Keratinocyte (primary cell): ENCODE data around the gene ROBO4. TPM values are rescaled to one million over a fixed set of nuclear protein-coding genes. Genes with fewer than 3 reads are reported as not detected.

Experiments
- DNase-seq: peaks from one replicate; pipeline ENCODE4 v3.0.0-alpha.2; 2011; ENCODE audit warnings: low read depth, missing footprints, low spot score
- FAIRE-seq: peaks from 2 replicates; lab custom pipeline; 2011; peaks lifted over from hg19 to GRCh38; lab: Jason Lieb, UNC
- H2AFZ ChIP-seq: 2 replicates; pipeline ENCODE4 v1.6.0; 2012; ENCODE audit warnings: low read length, control low read depth, inconsistent platforms; ENCODE audit not compliant: control insufficient read depth
- H3K27ac ChIP-seq: 2 replicates; pipeline ENCODE4 v1.5.1; 2011; ENCODE audit warnings: low read length; ENCODE audit not compliant: control insufficient read depth, insufficient read depth
- H3K27me3 ChIP-seq: 3 replicates; pipeline ENCODE4 v1.6.0; 2011; ENCODE audit warnings: low read length; ENCODE audit not compliant: control insufficient read depth, insufficient read depth; ENCODE audit errors: extremely low read depth
- H3K36me3 ChIP-seq, 2 experiments: 2 replicates in 1 of 2; 3 replicates in 1 of 2; pipeline ENCODE4 v1.5.1; 2011; ENCODE audit warnings: low read length in 2 of 2, mild to moderate bottlenecking in 1 of 2; ENCODE audit not compliant: control insufficient read depth in 2 of 2, insufficient read depth in 2 of 2; ENCODE audit errors: extremely low read depth in 1 of 2
- H3K4me1 ChIP-seq: 3 replicates; pipeline ENCODE4 v1.5.1; 2011; ENCODE audit warnings: low read length; ENCODE audit not compliant: control insufficient read depth, insufficient read depth; ENCODE audit errors: extremely low read depth
- H3K4me2 ChIP-seq: 3 replicates; pipeline ENCODE4 v1.6.0; 2011; ENCODE audit warnings: low read depth, low read length; ENCODE audit not compliant: control insufficient read depth, insufficient read depth; ENCODE audit errors: extremely low read depth
- H3K4me3 ChIP-seq, 3 experiments: fragments of 200-600 bp in 1 of 3; sonication (generic) in 1 of 3; 2 replicates in 2 of 3; 3 replicates in 1 of 3; pipeline ENCODE4 v1.5.1; 2011 to 2016; ENCODE audit warnings: low read length in 3 of 3, mild to moderate bottlenecking in 3 of 3, control low read depth in 2 of 3, inconsistent platforms in 1 of 3, low read depth in 1 of 3, mixed read lengths in 1 of 3, mixed run types in 1 of 3, moderate library complexity in 1 of 3; ENCODE audit not compliant: control insufficient read depth in 2 of 3, insufficient read depth in 2 of 3; ENCODE audit errors: extremely low read depth in 1 of 3
- H3K79me2 ChIP-seq: 2 replicates; pipeline ENCODE4 v1.6.0; 2012; ENCODE audit warnings: low read length; ENCODE audit not compliant: control insufficient read depth, insufficient read depth
- H3K9ac ChIP-seq: 3 replicates; pipeline ENCODE4 v1.6.0; 2011; ENCODE audit warnings: low read length; ENCODE audit not compliant: control insufficient read depth, insufficient read depth; ENCODE audit errors: extremely low read depth
- H3K9me1 ChIP-seq: 3 replicates; pipeline ENCODE4 v1.6.0; 2011; ENCODE audit warnings: low read length; ENCODE audit not compliant: control insufficient read depth, insufficient read depth; ENCODE audit errors: extremely low read depth
- H3K9me3 ChIP-seq: 2 replicates; pipeline ENCODE4 v1.5.1; 2012; ENCODE audit warnings: low read depth, low read length; ENCODE audit not compliant: control insufficient read depth
- H4K20me1 ChIP-seq: 3 replicates; pipeline ENCODE4 v1.6.0; 2011; ENCODE audit warnings: low read length; ENCODE audit not compliant: control insufficient read depth, insufficient read depth; ENCODE audit errors: extremely low read depth
- CTCF ChIP-seq, 3 experiments: IDR thresholded peaks in 1 of 3; conservative IDR thresholded peaks in 1 of 3; optimal IDR thresholded peaks in 1 of 3; 2 replicates in 2 of 3; 3 replicates in 1 of 3; pipeline versions ENCODE3 to v1.5.1; 2011; ENCODE audit warnings: low read length in 3 of 3, mild to moderate bottlenecking in 3 of 3, moderate library complexity in 2 of 3, control low read depth in 1 of 3, inconsistent platforms in 1 of 3; ENCODE audit not compliant: insufficient read depth in 2 of 3; ENCODE audit errors: extremely low read depth in 1 of 3
- EZH2 ChIP-seq: IDR thresholded peaks from one replicate; pipeline ENCODE4 v1.6.1; 2012; ENCODE audit warnings: inconsistent platforms, mild to moderate bottlenecking, low read length, moderate library complexity
- dilution Hi-C: fragments of 300-500 bp; cut with MboI; formaldehyde crosslinking; loops from one replicate; pipeline ENCODE4 v1.7.0; 2020; ENCODE audit warnings: low sequenced_read_pairs; ENCODE audit not compliant: extremely low pct_ligation_motif_present
- polyA plus RNA-seq, 5 experiments: library from polyadenylated mRNA; depleted of rRNA in 3 of 5; stranded (reverse) in 3 of 5; stranded (forward) in 1 of 5; unstranded in 1 of 5; fragments of >200 nt; gene quantifications; 1 replicate in 1 of 5; 2 replicates in 3 of 5; 3 replicates in 1 of 5; pipeline versions ENCODE4 v1.2.1 to v1.2.3, GENCODE V29; 2011 to 2012; ENCODE audit warnings: missing spikeins in 2 of 5, low read depth in 1 of 5, low replicate concordance in 1 of 5

Gene ROBO4
- polyA plus RNA-seq, 1 donor (not counting 4 experiments of a cell fraction or from before 2014, with no cell fraction given): 0.94 TPM

- dilution Hi-C loops: no loop called here
- Histone ChIP-seq H3K27me3 (peaks cover 9% of the 10 kb centered on the region), H2AFZ (no peak overlapping the region), H3K36me3 (peaks cover 0 to 1% of the 10 kb centered on the region in 2 experiments), H3K4me1 (peaks cover 15% of the 10 kb centered on the region), H3K9me1 (no peaks in the 10 kb centered on the region), H3K4me3 (no peak overlapping the region), H3K4me2 (no peak overlapping the region), H3K9ac (no peak overlapping the region), H4K20me1 (no peaks in the 10 kb centered on the region), H3K27ac (no peak overlapping the region), H3K79me2 (no peaks in the 10 kb centered on the region), H3K9me3 (no peaks in the 10 kb centered on the region)
- FAIRE-seq (no peak), DNase-seq (no peak)
- TF ChIP-seq CTCF (optimal IDR thresholded peaks at IDR 0.05 in 1 of 3, IDR thresholded peaks at IDR 0.05 in 1 of 3, conservative IDR thresholded peaks at IDR 0.05 in 1 of 3; ENCODE audit: extremely low read depth in 1 of 3, insufficient read depth in 2 of 3, low read length in 3 of 3): no peak
- no peak for TF ChIP-seq EZH2
Measured at GRCh38 chr11:124879493-124880289, 18.0 kb downstream of the ROBO4 start.

- H4K20me1 ChIP-seq: no peaks in the 10 kb centered on the region
- no peak overlapping the region for H2AFZ ChIP-seq
- no peak overlapping the region for H3K4me2 ChIP-seq
- dilution Hi-C loops: no loop called here
- H3K9ac ChIP-seq: no peak overlapping the region
- TF ChIP-seq EZH2 (no peak), CTCF (optimal IDR thresholded peaks at IDR 0.05 in 1 of 3, IDR thresholded peaks at IDR 0.05 in 1 of 3, conservative IDR thresholded peaks at IDR 0.05 in 1 of 3; ENCODE audit: extremely low read depth in 1 of 3, insufficient read depth in 2 of 3, low read length in 3 of 3) (no peak)
- no peaks in the 10 kb centered on the region for H3K9me3 ChIP-seq
- H3K9me1 ChIP-seq: no peaks in the 10 kb centered on the region
- no peak for FAIRE-seq
- no peak for DNase-seq
- H3K27ac ChIP-seq: no peak overlapping the region
- peaks cover 15% of the 10 kb centered on the region for H3K4me1 ChIP-seq
- peaks cover 12% of the 10 kb centered on the region for H3K27me3 ChIP-seq
- peaks cover 0 to 1% of the 10 kb centered on the region in 2 experiments for H3K36me3 ChIP-seq
- no peak overlapping the region for H3K4me3 ChIP-seq
- H3K79me2 ChIP-seq: no peaks in the 10 kb centered on the region
Measured at GRCh38 chr11:124878759-124879492, 18.7 kb downstream of the ROBO4 start.
